HCT116 (cell line): Measurements from ENCODE around the gene NHERF2. TPM values are rescaled to one million over a fixed set of nuclear protein-coding genes. Genes with fewer than 3 reads are reported as not detected.

Experiments
- ATAC-seq: fragments of 200-7000 bp; cut with Tn5 transposase; 2 replicates; pipeline ENCODE4 v1.9.1; 2020; ENCODE audit warnings: mild to moderate bottlenecking, moderate library complexity
- BruUV-seq: library from RNA; stranded (reverse); fragments of 400-500 nt; replicated peaks from 2 replicates; lab custom pipeline; 2021; lab: Mats Ljungman, UMichigan
- CTCF ChIA-PET: fragments of 300-600 bp; sonication (Branson Sonifier 250); formaldehyde crosslinking; loops from one replicate; lab custom pipeline; 2021; ENCODE audit warnings: antibody characterized with exemption; lab: Charles Lee
- POLR2A ChIA-PET: fragments of 300-600, 350-600 bp; sonication (Branson Sonifier 250); formaldehyde crosslinking; loops from one replicate; lab custom pipeline; 2021; ENCODE audit warnings: antibody characterized with exemption; lab: Charles Lee
- RAD21 ChIA-PET, 2 experiments: fragments of 300-600 bp; sonication (Branson Sonifier 250); formaldehyde crosslinking; loops; one replicate each; lab custom pipeline; 2023; ENCODE audit warnings: low total read pairs in 2 of 2; ENCODE audit not compliant: uncharacterized antibody in 2 of 2, unreplicated experiment in 2 of 2, low non-redundant PET in 1 of 2; lab: Charles Lee
- DNase-seq: peaks from one replicate; pipeline ENCODE4 v3.0.0-alpha.2; 2010; ENCODE audit warnings: low read depth, low spot score
- H2AFZ ChIP-seq: fragments of 200-600 bp; shearing (Covaris generic), sonication (generic); 2 replicates; pipeline ENCODE4 v1.6.1; 2017; ENCODE audit warnings: low read depth, mixed run types, mixed read lengths, antibody characterized with exemption, low read length; ENCODE audit not compliant: poor library complexity, severe bottlenecking
- H3K27ac ChIP-seq: 2 replicates; pipeline ENCODE4 v1.5.1; 2012; ENCODE audit warnings: low read depth, low read length
- H3K27me3 ChIP-seq: fragments of 200-600 bp; sonication (generic); 2 replicates; pipeline ENCODE4 v1.6.1; 2016; ENCODE audit warnings: mixed run types, low read length, mixed read lengths; ENCODE audit not compliant: insufficient read depth
- H3K36me3 ChIP-seq, 2 experiments: fragments of 200-500 bp in 1 of 2; fragments of 200-600 bp in 1 of 2; sonication (Bioruptor generic) in 1 of 2; sonication (generic) in 1 of 2; 2 replicates each; pipeline versions ENCODE4 v1.5.1 to v1.6.1; 2014 to 2016; ENCODE audit warnings: low read length in 2 of 2, inconsistent platforms in 1 of 2, mixed read lengths in 1 of 2, mixed run types in 1 of 2; ENCODE audit not compliant: insufficient read depth in 2 of 2, control insufficient read depth in 1 of 2
- H3K4me1 ChIP-seq, 2 experiments: fragments of 200-600 bp in 1 of 2; sonication (generic) in 1 of 2; 2 replicates each; pipeline versions ENCODE4 v1.5.1 to v1.6.1; 2012 to 2017; ENCODE audit warnings: low read length in 2 of 2, inconsistent platforms in 1 of 2, mild to moderate bottlenecking in 1 of 2, mixed read lengths in 1 of 2, mixed run types in 1 of 2, moderate library complexity in 1 of 2; ENCODE audit not compliant: insufficient read depth in 2 of 2, control insufficient read depth in 1 of 2
- H3K4me2 ChIP-seq: fragments of 200-600 bp; sonication (generic); 2 replicates; pipeline ENCODE4 v1.6.1; 2017; ENCODE audit warnings: mixed run types, low read length, mixed read lengths
- H3K4me3 ChIP-seq, 2 experiments: fragments of 200-600 bp in 1 of 2; sonication (generic) in 1 of 2; replicated peaks in 1 of 2; 2 replicates each; pipeline ENCODE4 v1.5.1; 2011 to 2016; ENCODE audit warnings: low read length in 2 of 2, control low read depth in 1 of 2, low read depth in 1 of 2, mild to moderate bottlenecking in 1 of 2, mixed read lengths in 1 of 2, mixed run types in 1 of 2
- H3K79me2 ChIP-seq: fragments of 200-600 bp; sonication (generic); 2 replicates; pipeline ENCODE4 v1.6.1; 2017; ENCODE audit warnings: mild to moderate bottlenecking, mixed run types, low read length, moderate library complexity, mixed read lengths; ENCODE audit not compliant: insufficient read depth
- H3K9ac ChIP-seq: fragments of 200-600 bp; sonication (generic); 2 replicates; pipeline ENCODE4 v1.6.1; 2016; ENCODE audit warnings: low read length, mixed read lengths
- H3K9me2 ChIP-seq: fragments of 200-600 bp; sonication (generic), shearing (Covaris generic); 2 replicates; pipeline ENCODE4 v1.6.1; 2017; ENCODE audit warnings: mixed run types, mild to moderate bottlenecking, moderate library complexity; ENCODE audit not compliant: insufficient read depth
- H3K9me3 ChIP-seq, 2 experiments: fragments of 200-500 bp in 1 of 2; fragments of 200-600 bp in 1 of 2; sonication (Bioruptor generic) in 1 of 2; sonication (generic) in 1 of 2; 2 replicates each; pipeline ENCODE4 v1.6.1; 2014 to 2017; ENCODE audit warnings: low read length in 2 of 2, mixed read lengths in 2 of 2, inconsistent platforms in 1 of 2, low read depth in 1 of 2, mild to moderate bottlenecking in 1 of 2, mixed run types in 1 of 2, moderate library complexity in 1 of 2; ENCODE audit not compliant: control insufficient read depth in 1 of 2, insufficient read depth in 1 of 2
- H4K20me1 ChIP-seq: fragments of 200-600 bp; sonication (generic), shearing (Covaris generic); 2 replicates; pipeline ENCODE4 v1.6.1; 2017; ENCODE audit warnings: mixed run types, mild to moderate bottlenecking, moderate library complexity; ENCODE audit not compliant: insufficient read depth
- EZH2phosphoT487 ChIP-seq: fragments of 200-600 bp; IDR thresholded peaks from 2 replicates; pipeline ENCODE4 v1.6.1; 2018; ENCODE audit warnings: antibody characterized with exemption, borderline replicate concordance
- JUND ChIP-seq: IDR thresholded peaks from 2 replicates; pipeline ENCODE4 v1.6.1; 2012
- POLR2A ChIP-seq: IDR thresholded peaks from 2 replicates; pipeline ENCODE4 v1.7.0; 2011; ENCODE audit warnings: borderline replicate concordance; ENCODE audit not compliant: insufficient read depth, insufficient read length; ENCODE audit errors: extremely low read depth
- RAD21 ChIP-seq: IDR thresholded peaks from 2 replicates; pipeline ENCODE4 v1.6.1; 2012; ENCODE audit warnings: low read depth, mild to moderate bottlenecking
- REST ChIP-seq: IDR thresholded peaks from 2 replicates; pipeline ENCODE4 v1.6.1; 2012; ENCODE audit warnings: low read depth
- ZFX ChIP-seq: fragments of 450-650 bp; IDR thresholded peaks from 2 replicates; pipeline ENCODE4 v1.6.1; 2017
- ZNF274 ChIP-seq: fragments of 200-500 bp; sonication (Bioruptor generic); IDR thresholded peaks from 2 replicates; pipeline ENCODE4 v1.6.1; 2014; ENCODE audit warnings: mild to moderate bottlenecking, low read depth, low read length, inconsistent platforms
- intact Hi-C: fragments of 100-400 bp; cut with micrococcal nuclease; formaldehyde crosslinking; loops from 2 replicates; pipeline ENCODE4 v1.10.0; 2022
- total RNA-seq: library from RNA; stranded (reverse); gene quantifications from one replicate; pipeline ENCODE4 v1.2.1, GENCODE V29; 2021; ENCODE audit not compliant: unreplicated experiment

Gene NHERF2
- total RNA-seq, 1 experiment from 2014 or later: 58.4 TPM

- POLR2A ChIA-PET: no interaction called here
- Histone ChIP-seq H3K9ac (no peak overlapping the region), H3K27me3 (no peaks in the 10 kb centered on the region), H3K4me1 (peaks cover 16 to 30% of the 10 kb centered on the region in 2 experiments), H3K79me2 (peaks cover 14% of the 10 kb centered on the region; the same call in 1 of the 2 replicates), H3K9me2 (no peaks in the 10 kb centered on the region), H2AFZ (no peak overlapping the region), H3K4me2 (peak overlapping the region; percentile 99; the same call in 1 of the 2 replicates), H3K4me3 (no peak overlapping the region), H4K20me1 (no peaks in the 10 kb centered on the region), H3K9me3 (no peaks in the 10 kb centered on the region), H3K36me3 (no peaks in the 10 kb centered on the region), H3K27ac (no peak overlapping the region)
- no peak for TF ChIP-seq POLR2A
- TF ChIP-seq ZFX: no peak
- TF ChIP-seq JUND: no peak
- no peak for TF ChIP-seq EZH2phosphoT487
- TF ChIP-seq RAD21: no peak
- no peak for TF ChIP-seq ZNF274
- no peak for TF ChIP-seq REST
- CTCF ChIA-PET: no interaction called here
- RAD21 ChIA-PET: no interaction called here
- no peak for DNase-seq
- no peak for ATAC-seq
- no TSS peak for BruUV-seq
- intact Hi-C loops: loop anchor here (10.0 kb wide), 1 partner anchor 226 kb away; the partner anchor contains the start of gene ECI1
Observed at GRCh38 chr16:2028620-2029220, 2.0 kb downstream of the NHERF2 start.
